ENCODE measurements around the gene ISLR.

DNA sequence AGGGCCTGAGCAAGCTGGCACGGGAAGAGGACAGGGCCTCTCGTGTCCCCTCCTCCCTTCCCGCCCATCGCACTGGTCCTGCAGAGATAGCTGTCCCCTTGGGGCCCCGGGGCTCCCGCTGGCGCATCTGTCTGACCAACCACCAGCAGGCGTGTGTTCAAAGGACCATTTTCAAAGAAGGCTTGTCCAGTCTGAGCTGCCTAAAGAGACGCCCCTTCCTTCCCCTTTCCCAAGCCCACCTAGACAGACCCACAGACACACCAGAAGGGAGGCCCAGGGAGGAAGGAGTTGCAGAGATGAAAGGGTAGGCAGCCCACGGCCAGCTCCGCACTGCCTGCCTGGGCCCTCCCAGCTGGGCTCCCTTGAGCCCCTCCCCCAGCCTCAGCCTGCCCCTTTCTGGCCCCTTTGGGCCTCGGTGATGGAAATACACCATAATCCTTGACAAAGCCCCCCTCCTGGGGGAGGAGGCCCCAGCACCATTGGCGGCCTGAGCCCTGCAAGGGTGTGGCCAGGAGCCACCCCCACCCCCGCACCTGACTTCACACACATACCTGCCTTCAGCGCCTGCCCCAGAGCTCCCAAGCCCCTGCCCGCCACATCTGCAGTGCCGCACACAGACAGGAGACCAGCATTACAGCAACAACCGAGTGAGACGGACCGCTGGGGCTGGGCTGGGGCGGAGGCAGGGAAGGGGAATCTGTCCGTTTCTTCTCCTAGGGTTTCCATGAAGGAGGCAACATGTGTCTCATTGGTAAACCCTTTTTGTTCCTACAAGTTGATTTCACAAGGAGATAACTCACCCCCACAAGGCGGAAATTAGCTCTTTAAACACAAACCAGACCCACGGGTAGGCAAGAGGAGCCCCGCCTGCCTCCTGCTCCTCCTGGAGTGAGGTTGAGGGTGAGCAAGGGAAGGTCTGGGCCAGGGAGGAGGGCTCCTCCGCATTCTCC is 29.2 kb downstream of the ISLR start, which contains the start of gene STRA6:
- TF ChIP-seq POLR2A (IDR thresholded peaks at IDR 0.05) (no peak), POLR2AphosphoS5 (IDR thresholded peaks at IDR 0.05) (no peak)
